ENCODE data around the gene PIGC.

DNA sequence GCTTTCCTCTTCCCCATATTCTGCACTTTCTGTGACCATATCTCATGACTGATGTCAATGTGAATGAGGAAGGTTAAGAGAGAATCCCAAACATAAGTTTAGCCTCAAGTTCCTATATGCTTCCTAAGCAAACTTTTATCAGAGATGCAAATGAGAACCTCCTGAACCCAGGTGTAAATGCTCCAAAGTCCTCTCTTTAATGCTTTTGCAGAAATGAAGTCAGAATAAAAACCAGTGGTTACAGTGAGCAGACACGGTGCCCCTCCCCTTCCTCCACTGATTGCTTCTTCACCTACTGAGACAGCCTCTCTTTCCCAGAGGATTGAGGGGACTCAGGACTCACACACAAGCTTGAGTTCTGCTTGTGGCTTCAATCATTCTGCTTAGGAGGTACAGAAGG, 11.6 kb upstream of the PIGC start:
- TF ChIP-seq, protein P1, sequence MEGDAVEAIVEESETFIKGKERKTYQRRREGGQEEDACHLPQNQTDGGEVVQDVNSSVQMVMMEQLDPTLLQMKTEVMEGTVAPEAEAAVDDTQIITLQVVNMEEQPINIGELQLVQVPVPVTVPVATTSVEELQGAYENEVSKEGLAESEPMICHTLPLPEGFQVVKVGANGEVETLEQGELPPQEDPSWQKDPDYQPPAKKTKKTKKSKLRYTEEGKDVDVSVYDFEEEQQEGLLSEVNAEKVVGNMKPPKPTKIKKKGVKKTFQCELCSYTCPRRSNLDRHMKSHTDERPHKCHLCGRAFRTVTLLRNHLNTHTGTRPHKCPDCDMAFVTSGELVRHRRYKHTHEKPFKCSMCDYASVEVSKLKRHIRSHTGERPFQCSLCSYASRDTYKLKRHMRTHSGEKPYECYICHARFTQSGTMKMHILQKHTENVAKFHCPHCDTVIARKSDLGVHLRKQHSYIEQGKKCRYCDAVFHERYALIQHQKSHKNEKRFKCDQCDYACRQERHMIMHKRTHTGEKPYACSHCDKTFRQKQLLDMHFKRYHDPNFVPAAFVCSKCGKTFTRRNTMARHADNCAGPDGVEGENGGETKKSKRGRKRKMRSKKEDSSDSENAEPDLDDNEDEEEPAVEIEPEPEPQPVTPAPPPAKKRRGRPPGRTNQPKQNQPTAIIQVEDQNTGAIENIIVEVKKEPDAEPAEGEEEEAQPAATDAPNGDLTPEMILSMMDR (conservative IDR thresholded peaks at IDR 0.05 in 1 of 2, IDR thresholded peaks at IDR 0.05 in 1 of 2; ENCODE audit: extremely low read depth in 1 of 2, insufficient read depth in 1 of 2, low read depth in 1 of 2, low read length in 2 of 2): no peak
- no peak for TF ChIP-seq EZH2 (IDR thresholded peaks at IDR 0.05; ENCODE audit: borderline replicate concordance, low read length)

All from mammary epithelial cell (primary cell).